HK-2 (cell line): Measurements from ENCODE around the gene SF3A1.
A peak's percentile ranks its signal among the peaks of the same experiment; 100 is the strongest.

Source experiments
- DNase-seq: peaks from one replicate; pipeline ENCODE4 v3.0.0-alpha.2; 2018; ENCODE audit not compliant: unreplicated experiment

The SF3A1 gene

DNA sequence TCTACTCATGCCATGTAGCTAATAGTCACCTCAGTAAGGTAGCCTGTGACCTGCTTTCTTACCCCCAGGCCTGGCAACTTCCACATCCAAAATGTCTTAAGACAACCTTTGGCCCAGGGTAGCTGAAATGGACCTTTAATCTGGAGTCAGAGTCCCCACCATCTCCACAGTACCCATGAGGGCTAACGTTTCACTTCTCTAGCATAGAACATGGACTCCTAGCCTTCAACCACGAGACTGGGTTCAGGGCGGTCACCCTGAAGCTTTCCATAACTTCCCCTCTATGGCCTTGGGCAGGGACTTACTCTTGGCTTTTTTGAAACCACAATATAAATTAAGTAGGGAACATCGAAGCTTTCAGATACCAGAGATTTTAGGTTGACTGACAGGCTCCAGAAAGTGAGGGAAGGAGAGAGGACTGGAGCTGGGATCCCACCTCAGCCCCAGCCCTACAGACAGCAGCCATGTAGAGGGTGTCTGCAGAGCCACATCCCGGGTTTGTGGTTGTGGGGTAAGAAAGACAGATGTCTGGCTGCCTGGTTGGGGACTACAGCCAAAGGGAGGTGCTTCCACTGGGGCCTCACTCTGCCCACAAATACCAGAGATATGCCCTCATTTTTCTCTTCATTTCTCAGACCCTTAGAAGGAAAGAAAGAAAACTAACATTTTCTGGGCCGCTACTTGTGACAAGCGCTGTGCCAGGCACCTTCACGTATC, 32.5 kb downstream of the SF3A1 start:
- no peak for DNase-seq

DNA sequence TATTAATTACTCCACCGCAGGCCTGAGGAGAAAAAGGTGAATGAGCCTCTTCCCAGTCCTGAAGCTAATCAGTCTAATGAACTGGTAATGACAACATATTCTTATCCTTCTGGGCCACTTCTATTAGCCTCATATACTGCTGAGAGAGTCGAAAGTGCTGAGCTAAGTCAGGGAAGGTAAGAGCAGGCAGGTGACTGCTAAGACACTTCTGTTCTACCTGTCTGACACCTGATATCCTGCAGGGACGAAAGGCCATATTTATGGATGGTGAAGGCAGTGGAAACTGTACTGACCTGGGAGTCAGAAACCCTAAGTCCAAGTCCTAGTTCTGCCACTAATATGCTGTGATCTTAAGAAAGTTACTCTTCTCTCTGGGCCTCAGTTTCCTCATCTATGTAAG, 33.4 kb downstream of the SF3A1 start:
- no peak for DNase-seq

DNA sequence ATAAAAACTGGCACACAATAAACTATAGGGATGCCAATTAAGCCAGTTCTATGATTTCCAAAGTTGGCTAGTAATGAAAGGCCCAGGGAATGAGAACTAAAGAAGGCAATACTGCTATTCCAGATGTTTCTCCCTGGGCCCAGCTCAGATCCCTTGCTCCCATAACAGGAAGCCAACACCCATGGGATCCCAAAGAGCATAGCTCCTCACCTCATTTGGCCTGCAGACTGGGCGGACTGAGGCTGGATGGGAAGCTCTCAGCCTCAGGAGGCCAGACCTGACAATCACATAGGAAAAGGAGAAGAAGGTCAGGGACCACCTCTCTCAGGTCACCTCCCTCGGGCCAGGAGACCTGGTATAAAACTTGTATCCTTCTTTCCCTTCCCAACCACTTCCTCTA, 35.2 kb downstream of the SF3A1 start:
- no peak for DNase-seq

DNA sequence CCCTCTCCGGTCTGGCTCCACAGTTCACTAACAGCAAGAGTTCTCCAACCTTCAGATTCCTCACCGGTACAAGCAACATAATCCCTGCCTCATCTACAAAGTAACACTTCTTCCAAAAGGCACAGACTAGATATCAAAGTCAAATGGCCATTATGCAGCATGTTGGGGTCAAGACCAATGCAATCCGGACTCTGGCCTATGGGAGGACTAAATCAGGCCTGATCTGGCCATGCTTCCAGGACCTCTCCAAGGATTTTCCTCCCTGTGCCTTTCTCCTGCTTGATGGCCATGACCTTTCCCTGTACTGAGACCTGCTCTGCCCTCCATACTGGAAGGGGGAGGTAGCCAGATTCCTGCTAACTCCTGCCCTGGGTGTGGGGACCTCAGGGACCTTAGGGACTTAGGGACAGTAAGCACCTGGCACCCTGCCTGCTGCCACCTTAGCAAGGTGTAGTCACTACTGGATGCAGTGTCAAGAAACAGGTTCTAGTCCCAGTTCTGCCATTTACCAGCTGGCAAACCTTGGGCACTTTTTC, 36.6 kb downstream of the SF3A1 start:
- no peak for DNase-seq

DNA sequence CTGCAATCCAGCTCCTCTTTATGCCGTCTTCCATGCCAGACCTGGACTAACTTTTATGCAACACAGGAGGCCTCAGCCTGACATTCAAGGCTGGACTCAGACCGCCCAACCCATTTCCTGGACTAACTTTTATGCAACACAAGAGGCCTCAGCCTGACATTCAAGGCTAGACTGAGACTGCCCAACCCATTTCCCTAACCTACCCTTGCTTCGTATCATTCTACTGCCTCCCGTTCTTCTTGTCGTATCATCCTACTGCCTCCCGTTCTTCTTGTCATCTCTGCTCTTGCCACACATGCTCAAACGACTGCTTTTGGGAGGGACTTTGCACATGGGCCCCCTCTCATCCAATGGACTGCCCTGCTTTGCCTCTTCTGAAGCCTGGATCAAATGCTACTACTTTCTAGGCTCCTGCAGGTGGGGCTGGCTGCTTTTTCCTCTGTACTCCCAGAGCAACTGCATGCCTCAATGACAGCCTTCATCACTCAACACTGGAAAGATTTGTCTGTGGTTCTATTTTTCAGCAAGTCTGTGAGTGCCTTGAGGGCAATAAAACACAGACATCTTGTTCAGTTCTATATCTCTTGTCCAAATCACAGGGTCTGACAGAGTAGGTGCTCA, 37.8 kb downstream of the SF3A1 start:
- DNase-seq: no peak

DNA sequence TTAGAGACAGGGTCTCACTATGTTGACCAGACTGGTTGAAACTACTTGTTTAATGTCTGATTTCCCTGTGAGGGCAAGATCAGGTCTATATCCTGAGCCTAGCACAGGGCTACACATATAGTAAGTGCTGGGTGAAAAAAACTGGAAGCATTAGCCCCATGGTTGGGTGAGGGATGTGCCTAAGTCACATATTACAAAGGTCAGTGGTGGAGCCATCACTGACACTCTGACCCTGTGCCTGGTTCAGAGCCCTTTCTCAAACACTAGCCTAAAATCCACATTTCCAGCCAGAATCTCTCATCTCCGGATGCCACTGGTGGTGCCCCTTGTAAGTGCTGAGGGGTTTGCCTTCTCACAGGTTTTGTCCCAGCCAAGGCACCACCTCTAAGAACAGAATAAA, 38.9 kb downstream of the SF3A1 start:
- DNase-seq: no peak

DNA sequence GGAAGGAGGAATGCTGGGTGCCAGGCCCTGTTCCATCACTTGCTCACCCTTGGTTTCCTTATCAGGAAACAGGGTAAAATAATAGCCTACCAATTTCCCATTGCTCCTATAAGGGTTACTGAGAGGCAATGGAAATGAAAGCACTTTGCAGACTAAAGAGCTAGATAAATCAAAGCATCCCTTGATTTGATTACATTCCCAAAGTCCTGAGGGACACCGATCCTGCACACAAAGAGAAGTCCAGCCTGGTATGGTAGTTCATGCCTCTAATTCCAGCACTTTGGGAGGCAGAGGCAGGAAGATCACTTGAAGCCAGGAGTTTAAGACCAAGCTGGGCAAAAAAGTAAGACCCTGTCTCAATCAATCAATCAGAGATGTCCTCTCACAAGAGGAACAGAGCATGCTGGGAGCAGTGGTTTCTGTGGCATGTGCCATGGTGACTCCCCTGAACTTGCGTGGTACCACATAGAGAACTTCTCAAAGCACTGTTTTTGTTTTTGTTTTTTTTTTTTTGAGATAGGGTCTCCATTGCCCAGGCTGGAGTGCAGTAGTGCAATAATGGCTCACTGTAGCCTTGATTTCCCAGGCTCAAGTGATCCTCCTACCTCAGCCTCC, 40.6 kb downstream of the SF3A1 start:
- no peak for DNase-seq

DNA sequence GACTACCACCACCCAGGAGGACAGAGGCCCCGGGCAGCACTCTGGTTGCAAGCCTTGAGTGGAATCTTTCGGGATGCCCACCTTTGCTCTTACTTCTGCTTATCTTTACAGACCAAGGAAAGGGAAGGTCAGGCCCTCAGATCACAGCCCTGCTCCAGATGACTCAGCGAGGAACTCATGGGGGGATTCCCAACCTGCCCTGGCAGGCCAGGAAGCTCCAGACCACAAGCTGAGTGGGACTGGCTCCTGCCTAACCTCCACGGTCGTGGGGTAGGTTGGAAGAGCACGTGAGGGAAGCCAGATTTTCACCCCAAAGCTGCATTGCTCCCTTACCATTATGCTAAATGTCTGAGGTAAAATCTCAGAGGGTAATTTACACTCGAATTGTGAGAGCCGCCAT, 41.8 kb downstream of the SF3A1 start:
- DNase-seq: peak; percentile 68

DNA sequence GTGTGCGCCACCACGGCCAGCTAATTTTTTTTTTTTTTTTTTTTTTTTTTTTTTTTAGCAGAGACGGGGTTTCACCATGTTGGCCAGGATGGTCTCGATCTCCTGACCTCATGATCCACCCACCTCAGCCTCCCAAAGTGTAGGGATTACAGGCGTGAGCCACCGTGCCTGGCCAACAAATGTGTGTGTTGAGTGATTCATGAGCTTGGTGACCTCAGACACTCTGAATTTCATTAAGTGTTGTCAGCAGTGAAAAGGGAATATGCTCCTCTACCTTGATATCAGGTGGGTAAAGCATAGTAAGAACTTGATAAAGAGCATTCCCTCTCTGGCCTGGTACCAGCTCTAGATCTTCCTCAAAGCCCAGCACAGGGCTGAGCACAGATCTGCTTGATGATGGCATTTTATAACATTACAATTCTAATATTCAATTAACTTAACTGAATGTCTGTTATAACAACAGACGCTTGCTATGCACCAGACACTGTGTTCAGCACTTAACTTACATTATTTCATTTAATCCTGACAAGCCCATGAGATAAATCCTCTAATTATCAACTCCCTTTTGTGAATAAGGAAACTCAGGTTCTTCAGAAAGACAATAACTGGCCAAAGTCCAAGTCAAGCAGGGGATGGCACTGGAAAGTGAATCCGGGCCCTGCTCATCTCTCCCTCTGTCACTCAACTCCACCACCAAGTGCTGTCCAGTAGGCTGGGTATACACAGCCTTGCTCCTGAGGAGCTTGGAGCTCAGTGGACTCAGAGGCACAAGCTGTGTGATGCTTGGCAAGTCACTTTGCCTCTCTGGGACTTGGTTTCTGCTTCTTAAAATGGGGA, 42.9 kb downstream of the SF3A1 start:
- no peak for DNase-seq

DNA sequence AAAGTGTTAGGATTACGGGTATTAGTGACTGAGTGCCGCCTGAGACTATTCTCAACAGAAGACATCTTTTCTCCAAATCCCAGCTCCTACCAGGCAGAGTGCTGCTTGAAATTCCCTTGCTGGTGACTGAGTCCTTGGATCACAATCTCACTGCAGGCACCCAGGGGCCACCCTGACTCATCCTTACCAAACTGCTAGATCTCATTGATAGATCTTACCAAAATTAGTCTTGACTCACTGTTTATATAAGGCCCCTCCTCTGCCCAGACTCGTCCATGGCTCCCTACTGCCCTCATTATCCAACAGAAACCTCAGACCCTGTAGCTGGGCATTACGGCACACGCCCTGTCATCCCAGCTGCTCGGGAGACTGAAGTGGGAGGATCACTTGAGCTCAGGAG, 44.6 kb downstream of the SF3A1 start:
- peak; percentile 56 for DNase-seq

DNA sequence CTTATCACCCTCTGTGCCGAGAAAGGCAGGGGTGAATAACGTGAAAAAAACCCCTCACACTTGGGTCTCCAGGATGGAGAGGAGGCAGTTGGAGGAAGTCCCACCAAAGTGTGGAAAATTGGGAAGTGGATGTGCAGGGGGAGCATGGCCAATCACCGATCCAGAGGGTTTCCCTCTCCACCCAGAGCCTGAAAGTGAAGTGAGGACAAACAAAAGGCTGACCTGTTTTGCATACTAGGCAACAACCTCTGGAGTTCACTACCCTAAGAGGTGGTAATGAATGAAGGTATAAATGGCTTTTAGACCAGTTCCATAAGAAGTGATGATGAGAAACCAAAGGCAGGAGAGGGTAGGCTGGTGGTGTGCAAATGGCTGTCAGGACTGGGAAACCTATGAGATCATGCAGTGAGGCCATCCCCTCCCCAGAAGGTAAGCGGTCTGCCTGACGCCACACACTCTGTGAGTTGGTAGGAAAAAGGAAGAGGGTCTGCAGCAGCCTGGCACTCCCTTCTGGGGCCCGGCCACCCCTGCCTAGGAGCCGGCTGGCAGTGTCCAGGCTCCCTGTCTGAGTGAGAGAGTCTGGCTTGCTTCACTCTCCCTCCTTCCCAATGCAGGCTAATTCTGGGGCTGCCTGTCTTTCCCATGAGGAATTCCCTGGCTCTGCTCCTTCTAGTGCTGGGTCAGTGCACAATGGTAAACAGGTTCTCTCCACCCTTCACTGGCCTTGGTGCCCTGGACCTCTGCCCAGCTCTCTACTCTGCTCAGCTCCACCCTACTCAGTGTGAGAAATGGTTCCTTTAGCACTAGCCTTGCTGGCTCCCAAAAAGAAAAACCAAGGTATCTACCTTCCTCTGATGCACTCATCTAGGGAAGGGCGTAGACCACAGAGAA, 45.6 kb downstream of the SF3A1 start:
- DNase-seq: peak; percentile 56

DNA sequence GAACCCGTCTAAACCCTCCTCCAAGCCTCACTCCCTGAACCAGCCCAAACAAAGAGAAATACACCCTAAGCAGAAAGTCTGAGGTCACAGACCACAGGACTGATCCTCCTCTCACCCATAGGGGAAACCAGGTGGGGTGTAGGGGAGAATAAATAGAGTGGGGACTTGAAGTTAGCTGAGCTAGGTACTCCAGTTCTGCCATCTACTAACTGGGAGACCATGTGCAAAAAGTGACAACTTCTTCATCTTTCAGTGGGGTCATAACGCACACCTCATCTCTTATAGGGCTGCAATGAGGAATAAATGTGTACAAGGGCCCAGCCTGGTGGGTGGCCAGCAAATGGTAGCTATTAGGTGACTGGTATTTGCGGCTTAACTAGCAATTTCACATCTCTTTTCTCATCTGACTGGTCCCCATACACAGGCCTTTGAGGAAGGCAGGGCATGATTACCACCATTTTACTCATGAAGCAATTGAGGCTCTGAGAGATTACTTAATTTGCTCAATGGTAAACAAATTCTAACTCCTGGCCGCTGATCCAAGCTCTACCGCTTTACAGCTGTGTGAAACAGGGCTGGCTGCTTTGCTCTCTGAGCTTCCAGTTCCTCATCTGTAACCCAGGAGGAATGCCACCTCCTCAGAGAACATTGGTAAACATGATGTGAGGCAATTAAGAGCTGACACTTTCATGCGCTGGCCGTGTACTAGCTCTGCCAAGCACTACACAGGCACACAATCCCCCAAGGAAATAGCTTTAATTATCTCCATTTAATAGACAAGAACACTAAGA, 46.5 kb downstream of the SF3A1 start:
- DNase-seq: no peak

DNA sequence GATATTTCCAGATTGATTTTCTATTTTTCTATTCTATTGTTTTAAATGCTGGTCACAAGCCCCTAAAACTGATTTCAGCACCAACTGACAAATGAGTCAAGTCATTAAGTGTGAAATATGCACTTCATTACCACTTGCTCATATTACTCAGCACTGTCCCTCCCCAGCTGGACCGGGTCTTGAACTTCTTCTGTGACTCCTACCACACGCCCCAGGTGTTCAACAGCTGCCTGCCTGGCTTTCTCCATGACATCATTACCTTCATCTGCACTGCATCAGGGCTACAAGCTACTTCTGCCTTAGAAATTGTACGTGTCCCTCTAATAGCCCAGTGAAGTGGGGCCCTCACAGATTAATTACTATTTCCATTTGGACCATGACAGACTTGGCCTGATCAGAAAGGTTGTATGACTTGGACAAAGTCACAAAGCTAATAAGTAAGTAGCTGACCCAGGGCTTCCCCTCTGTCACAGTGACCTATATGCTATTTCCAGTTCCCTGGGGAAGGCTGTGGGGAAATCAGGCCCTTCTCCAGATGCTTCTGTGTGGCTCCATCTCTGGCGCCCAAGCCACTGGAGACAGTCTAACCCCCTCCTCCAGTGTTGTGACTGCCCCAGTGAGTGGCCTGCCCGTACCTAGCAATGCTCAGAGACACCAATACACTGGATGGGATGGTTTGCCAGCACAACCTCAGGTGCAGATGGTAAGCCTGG, 48.0 kb downstream of the SF3A1 start:
- DNase-seq: no peak

DNA sequence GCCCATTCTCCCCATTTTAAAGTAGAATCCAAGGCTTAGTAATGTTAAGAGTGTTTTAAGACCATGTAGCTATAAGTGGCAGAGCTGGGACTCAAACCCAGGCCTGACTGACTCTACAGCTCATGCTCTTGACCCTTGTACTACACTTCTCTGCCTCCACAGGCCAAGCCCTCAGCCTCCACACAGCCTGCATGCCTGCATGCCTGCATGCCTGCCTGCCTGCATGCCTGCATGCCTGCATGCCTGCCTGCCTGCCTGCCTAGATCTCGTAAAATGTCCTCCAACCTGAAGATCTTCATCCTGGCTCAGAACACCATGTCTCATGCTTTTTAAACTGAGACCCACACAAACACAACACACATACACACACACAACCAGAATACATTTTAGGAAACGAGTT, 48.6 kb downstream of the SF3A1 start:
- no peak for DNase-seq

DNA sequence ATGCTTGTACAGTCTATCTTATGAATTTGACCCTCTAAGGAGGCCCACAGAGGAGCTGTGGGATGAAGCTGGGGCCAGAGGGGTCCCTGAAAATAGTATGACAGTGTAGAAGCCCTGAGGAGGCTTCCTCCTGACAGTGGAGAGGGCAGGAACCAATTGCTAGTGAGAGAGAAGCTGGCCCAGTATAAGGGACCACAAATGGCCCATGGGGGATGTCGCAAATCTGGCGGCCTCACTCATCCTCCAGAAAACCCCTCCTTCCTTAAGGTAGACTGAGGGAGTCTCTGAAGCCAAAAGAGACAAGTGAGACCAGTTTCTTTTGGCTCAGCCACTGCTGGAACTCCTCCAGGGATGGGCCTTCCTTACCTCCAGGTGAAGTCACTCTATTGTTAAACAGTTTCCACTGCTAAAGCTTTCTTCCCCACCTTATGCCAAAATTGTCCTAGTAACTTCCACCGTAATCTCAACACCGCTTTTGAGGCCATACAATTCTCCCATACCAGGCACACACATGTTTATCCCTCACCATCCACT, 49.6 kb downstream of the SF3A1 start:
- no peak for DNase-seq

DNA sequence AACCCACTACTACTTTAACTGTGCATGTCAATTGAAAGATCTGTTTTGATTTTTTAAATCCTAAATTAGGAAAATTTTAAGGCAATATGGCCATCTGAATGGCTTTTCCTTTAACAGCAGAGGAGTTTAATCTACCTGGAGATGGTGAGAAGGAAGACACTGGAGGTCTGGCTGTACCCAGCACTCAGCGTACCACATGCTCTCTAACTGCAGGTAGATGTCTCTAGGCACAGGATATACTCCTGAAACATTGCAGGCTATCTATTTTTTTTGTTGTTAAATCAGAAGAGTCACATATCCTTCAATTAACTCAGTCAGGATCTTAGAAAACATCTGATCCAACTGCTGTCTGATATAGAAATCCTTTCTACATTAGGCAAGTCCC, 50.1 kb downstream of the SF3A1 start:
- no peak for DNase-seq

DNA sequence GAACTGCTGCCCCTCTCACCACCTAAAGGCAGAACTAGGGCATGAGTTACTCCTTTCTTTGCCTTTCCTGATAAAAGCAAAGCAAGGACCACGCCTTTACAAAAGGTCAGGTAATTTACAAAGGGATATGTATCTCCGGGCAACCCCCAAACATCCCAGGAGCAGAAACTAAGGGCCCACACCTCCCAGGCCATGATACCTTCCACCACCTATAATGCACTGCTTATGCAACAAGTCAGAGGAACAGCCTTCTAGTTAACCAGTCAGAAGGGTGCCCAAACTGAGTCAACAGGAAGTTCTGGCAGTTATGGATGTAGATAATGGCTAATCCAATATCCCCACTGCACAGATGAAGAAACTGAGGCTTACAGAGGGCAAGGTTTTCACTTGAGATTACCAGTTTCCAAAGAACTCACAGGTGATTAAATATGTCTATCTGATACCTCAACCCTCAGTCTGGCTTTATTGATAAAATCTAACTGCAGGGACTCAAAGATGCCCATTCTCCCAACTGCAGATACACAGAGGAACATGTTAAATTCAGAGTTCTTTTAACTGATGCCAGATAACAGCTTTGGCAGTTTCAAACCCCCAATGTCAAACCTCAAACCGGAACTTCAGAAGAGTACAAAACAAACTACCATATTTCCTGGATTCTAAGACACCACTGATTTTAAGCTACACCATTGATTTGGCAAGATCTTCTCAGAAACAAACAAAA, 50.6 kb downstream of the SF3A1 start:
- DNase-seq: no peak

DNA sequence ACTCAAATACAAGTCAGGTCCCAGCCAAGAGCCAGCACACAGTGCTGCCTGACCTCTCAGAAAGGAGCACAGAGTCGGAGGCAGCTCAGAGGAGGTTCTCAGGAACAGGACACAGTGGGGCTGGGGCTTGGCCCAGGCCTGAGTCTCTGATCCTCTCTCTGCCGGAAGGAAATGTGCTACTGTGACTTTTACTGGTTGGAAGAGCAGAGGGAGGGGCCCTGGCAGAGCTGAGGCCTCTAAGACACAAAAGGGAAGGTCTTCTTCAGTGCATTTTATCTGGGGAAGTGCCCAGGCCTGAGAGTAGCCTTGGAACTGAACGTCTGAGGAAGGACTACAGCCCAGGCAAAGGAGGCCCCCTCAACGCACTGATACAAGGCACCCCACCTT, 51.2 kb downstream of the SF3A1 start:
- DNase-seq: no peak
